Muscle layer of duodenum (tissue), 2 donors: ENCODE measurements around the gene CCDC187.
A peak's percentile ranks its signal among the peaks of the same experiment; 100 is the strongest.

Experiments
- H3K27ac ChIP-seq: one replicate; pipeline ENCODE4 v1.7.0; 2013; ENCODE audit warnings: mild to moderate bottlenecking, low read length
- H3K27me3 ChIP-seq: one replicate; pipeline ENCODE4 v1.7.0; 2013; ENCODE audit warnings: low read depth, mild to moderate bottlenecking, control low read depth, low read length
- H3K36me3 ChIP-seq, 2 donors: one replicate each; pipeline ENCODE4 v1.7.0; 2013; ENCODE audit warnings: low read length in 2 of 2, control low read depth in 1 of 2, mild to moderate bottlenecking in 1 of 2; ENCODE audit not compliant: insufficient read depth in 2 of 2, control insufficient read depth in 1 of 2
- H3K4me1 ChIP-seq, 2 donors: one replicate each; pipeline ENCODE4 v1.7.0; 2013; ENCODE audit warnings: low read length in 2 of 2, mild to moderate bottlenecking in 2 of 2, control low read depth in 1 of 2, moderate library complexity in 1 of 2; ENCODE audit not compliant: insufficient read depth in 2 of 2, control insufficient read depth in 1 of 2
- H3K4me3 ChIP-seq, 2 donors: one replicate each; pipeline ENCODE4 v1.7.0; 2013; ENCODE audit warnings: low read length in 2 of 2, low read depth in 1 of 2, mild to moderate bottlenecking in 1 of 2
- H3K9me3 ChIP-seq, 2 donors: one replicate each; pipeline ENCODE4 v1.7.0; 2013; ENCODE audit warnings: low read length in 2 of 2, control low read depth in 1 of 2, mild to moderate bottlenecking in 1 of 2; ENCODE audit not compliant: control insufficient read depth in 1 of 2
- donor health status: healthy.

CCDC187 gene

GRCh38 chr9:136331556-136332481 lies 27.9 kb upstream of the CCDC187 start:
- Histone ChIP-seq H3K27ac (no peak overlapping the region), H3K27me3 (no peaks in the 10 kb centered on the region), H3K4me3 (no peak overlapping the region), H3K36me3 (peaks cover 0 to 26% of the 10 kb centered on the region in 2 donors), H3K9me3 (no peaks in the 10 kb centered on the region), H3K4me1 (peaks cover 0 to 18% of the 10 kb centered on the region in 2 donors)

- H3K27me3 ChIP-seq: no peaks in the 10 kb centered on the region
- no peak overlapping the region for H3K4me3 ChIP-seq
- no peak overlapping the region for H3K27ac ChIP-seq
- H3K36me3 ChIP-seq: peaks cover 0 to 18% of the 10 kb centered on the region in 2 donors
- peaks cover 0 to 26% of the 10 kb centered on the region in 2 donors for H3K4me1 ChIP-seq
- no peaks in the 10 kb centered on the region for H3K9me3 ChIP-seq
These were observed 27.1 kb upstream of the CCDC187 start for GRCh38 chr9:136331030-136331429.

- no peaks in the 10 kb centered on the region for H3K27me3 ChIP-seq
- H3K4me1 ChIP-seq: peaks cover 0 to 27% of the 10 kb centered on the region in 2 donors
- peaks cover 0 to 13% of the 10 kb centered on the region in 2 donors for H3K36me3 ChIP-seq
- no peaks in the 10 kb centered on the region for H3K9me3 ChIP-seq
- no peak overlapping the region for H3K4me3 ChIP-seq
- H3K27ac ChIP-seq: no peak overlapping the region
These were observed 26.6 kb upstream of the CCDC187 start for GRCh38 chr9:136330406-136330990.

GRCh38 chr9:136329636-136330405 lies 25.9 kb upstream of the CCDC187 start:
- Histone ChIP-seq H3K4me1 (peaks cover 0 to 27% of the 10 kb centered on the region in 2 donors), H3K36me3 (peaks cover 0 to 7% of the 10 kb centered on the region in 2 donors), H3K27me3 (no peaks in the 10 kb centered on the region)

GRCh38 chr9:136329211-136329627 lies 25.3 kb upstream of the CCDC187 start:
- Histone ChIP-seq H3K36me3 (peaks cover 0 to under 1% of the 10 kb centered on the region in 2 donors), H3K4me1 (peaks cover 0 to 27% of the 10 kb centered on the region in 2 donors), H3K9me3 (no peaks in the 10 kb centered on the region), H3K27ac (no peak overlapping the region), H3K4me3 (peak overlapping the region in 1 of 2 donors; percentile 70), H3K27me3 (no peaks in the 10 kb centered on the region)

More at GRCh38 chr9:136329636-136330405, 25.9 kb upstream of the CCDC187 start:
- no peaks in the 10 kb centered on the region for H3K9me3 ChIP-seq
- no peak overlapping the region for H3K4me3 ChIP-seq
- no peak overlapping the region for H3K27ac ChIP-seq

GRCh38 chr9:136328622-136329041 lies 24.7 kb upstream of the CCDC187 start:
- H3K27ac ChIP-seq: no peak overlapping the region
- peaks cover 0 to 27% of the 10 kb centered on the region in 2 donors for H3K4me1 ChIP-seq
- peak overlapping the region; percentile 61 to 70 for H3K4me3 ChIP-seq
- H3K27me3 ChIP-seq: no peaks in the 10 kb centered on the region
- no peaks in the 10 kb centered on the region for H3K36me3 ChIP-seq
- H3K9me3 ChIP-seq: no peaks in the 10 kb centered on the region

- H3K4me1 ChIP-seq: peaks cover 0 to 27% of the 10 kb centered on the region in 2 donors
- no peaks in the 10 kb centered on the region for H3K9me3 ChIP-seq
- no peak overlapping the region for H3K27ac ChIP-seq
- H3K36me3 ChIP-seq: no peaks in the 10 kb centered on the region
- H3K27me3 ChIP-seq: no peaks in the 10 kb centered on the region
- peak overlapping the region; percentile 61 to 70 for H3K4me3 ChIP-seq
These were observed 24.2 kb upstream of the CCDC187 start for GRCh38 chr9:136328011-136328621.

GRCh38 chr9:136327304-136327974 lies 23.5 kb upstream of the CCDC187 start, which contains the start of gene GPSM1:
TSS of gene GPSM1 (plus strand) at chr9:136327539. CDS start at chr9:136327696, 157 bp downstream.
- Histone ChIP-seq H3K27ac (no peak within 1 kb of the TSS), H3K4me1 (peaks cover 0 to 27% of the 10 kb centered on the region in 2 donors), H3K36me3 (no peaks in the 10 kb centered on the region), H3K27me3 (no peaks in the 10 kb centered on the region), H3K4me3 (peak within 1 kb of the TSS; percentile 61 to 70), H3K9me3 (no peaks in the 10 kb centered on the region)

GRCh38 chr9:136326761-136327303 lies 22.9 kb upstream of the CCDC187 start:
- H3K4me1 ChIP-seq: peaks cover 0 to 27% of the 10 kb centered on the region in 2 donors

More at GRCh38 chr9:136326761-136327303, 22.9 kb upstream of the CCDC187 start:
- H3K4me3 ChIP-seq: peak overlapping the region in 1 of 2 donors; percentile 35
- H3K27ac ChIP-seq: no peak overlapping the region
- no peaks in the 10 kb centered on the region for H3K9me3 ChIP-seq
- H3K27me3 ChIP-seq: no peaks in the 10 kb centered on the region
- no peaks in the 10 kb centered on the region for H3K36me3 ChIP-seq
